Common myeloid progenitor, CD34-positive (primary cell): ENCODE results near the gene SELENOK.

Experiments used
- CTCF ChIA-PET: fragments of 350-600 bp; sonication (Branson Sonifier 250); formaldehyde crosslinking; loops from one replicate; lab custom pipeline; 2021; ENCODE audit warnings: antibody characterized with exemption; lab: Charles Lee
- POLR2A ChIA-PET: fragments of 350-600 bp; sonication (Branson Sonifier 250); formaldehyde crosslinking; loops from one replicate; lab custom pipeline; 2021; ENCODE audit warnings: antibody characterized with exemption; lab: Charles Lee
- DNase-seq, 3 donors: peaks; one replicate each; pipeline versions ENCODE4 v3.0.0 to v3.0.0-alpha.2; 2013
- H3K27ac ChIP-seq, 2 experiments: 1 replicate in 1 of 2; 2 replicates in 1 of 2; pipeline ENCODE4 v1.7.0; 2013; ENCODE audit warnings: inconsistent platforms in 2 of 2, low read length in 2 of 2, mild to moderate bottlenecking in 2 of 2, low read depth in 1 of 2, moderate library complexity in 1 of 2; ENCODE audit not compliant: severe bottlenecking in 2 of 2, insufficient read depth in 1 of 2, poor library complexity in 1 of 2
- H3K27me3 ChIP-seq, 5 experiments: replicated peaks in 2 of 5; 1 replicate in 3 of 5; 2 replicates in 2 of 5; pipeline versions ENCODE4 v1.6.1 to v1.7.0; 2013; ENCODE audit warnings: low read length in 4 of 5, mild to moderate bottlenecking in 2 of 5, moderate library complexity in 2 of 5, inconsistent platforms in 1 of 5; ENCODE audit not compliant: insufficient read depth in 5 of 5, control insufficient read depth in 4 of 5
- H3K36me3 ChIP-seq, 4 experiments: 1 replicate in 2 of 4; 2 replicates in 2 of 4; pipeline versions ENCODE4 v1.6.1 to v1.7.0; 2013; ENCODE audit warnings: low read length in 3 of 4, control low read depth in 1 of 4, mild to moderate bottlenecking in 1 of 4; ENCODE audit not compliant: control insufficient read depth in 4 of 4, insufficient read depth in 4 of 4
- H3K4me1 ChIP-seq, 4 experiments: 1 replicate in 3 of 4; 2 replicates in 1 of 4; pipeline versions ENCODE4 v1.6.1 to v1.7.1; 2013; ENCODE audit warnings: low read length in 3 of 4, mild to moderate bottlenecking in 3 of 4, control low read depth in 1 of 4, inconsistent platforms in 1 of 4, moderate library complexity in 1 of 4; ENCODE audit not compliant: control insufficient read depth in 4 of 4, insufficient read depth in 4 of 4; ENCODE audit errors: control extremely low read depth in 1 of 4
- H3K4me3 ChIP-seq, 7 experiments: 1 replicate in 4 of 7; 2 replicates in 3 of 7; pipeline versions ENCODE4 v1.5.1 to v1.7.0; 2013; ENCODE audit warnings: mild to moderate bottlenecking in 7 of 7, low read length in 6 of 7, moderate library complexity in 6 of 7, inconsistent platforms in 2 of 7, low read depth in 2 of 7, control low read depth in 1 of 7; ENCODE audit not compliant: insufficient read depth in 4 of 7, control insufficient read depth in 1 of 7; ENCODE audit errors: extremely low read depth in 1 of 7
- H3K9me3 ChIP-seq, 5 experiments: 1 replicate in 4 of 5; 2 replicates in 1 of 5; pipeline versions ENCODE4 v1.6.1 to v1.7.1; 2013; ENCODE audit warnings: low read length in 4 of 5, mild to moderate bottlenecking in 2 of 5, inconsistent platforms in 1 of 5, low read depth in 1 of 5, moderate library complexity in 1 of 5; ENCODE audit not compliant: control insufficient read depth in 4 of 5, insufficient read depth in 2 of 5; ENCODE audit errors: control extremely low read depth in 1 of 5
- WGBS: methylation state at CpG from one replicate; pipeline ENCODE4 v1.1.5; 2013; ENCODE audit not compliant: insufficient coverage; 5-methylcytosine and 5-hydroxymethylcytosine counted together

Gene SELENOK

DNA sequence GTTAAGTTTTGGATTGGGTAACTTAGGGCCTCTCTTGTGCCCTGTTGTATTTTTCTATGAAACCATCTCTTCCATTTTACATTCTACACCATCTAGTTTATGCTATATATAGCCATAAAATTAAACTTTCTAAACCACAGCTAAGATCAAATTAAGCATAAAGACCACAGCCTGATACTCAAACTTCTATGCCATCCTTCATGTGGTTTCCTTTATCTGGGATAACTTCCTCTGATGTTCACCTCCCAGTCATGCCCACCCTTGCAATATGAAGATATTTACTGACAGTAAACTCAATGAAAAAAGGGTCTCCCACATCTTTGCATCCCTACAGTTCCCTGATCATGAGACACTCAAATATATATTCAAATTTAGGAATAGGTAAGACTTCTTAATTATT lies 4.2 kb downstream of the SELENOK start:
- ChIA-PET POLR2A (no interaction called here), CTCF (no interaction called here)
- H3K4me1 ChIP-seq: peaks cover 12 to 18% (median 15%) of the 10 kb centered on the region in 4 experiments
- H3K4me3 ChIP-seq: no peak overlapping the region
- H3K36me3 ChIP-seq: peaks cover 6 to 33% (median 19%) of the 10 kb centered on the region in 4 experiments
- H3K9me3 ChIP-seq: no peaks in the 10 kb centered on the region
- no peak for DNase-seq
- no peak overlapping the region for H3K27ac ChIP-seq
- H3K27me3 ChIP-seq: no peaks in the 10 kb centered on the region

DNA sequence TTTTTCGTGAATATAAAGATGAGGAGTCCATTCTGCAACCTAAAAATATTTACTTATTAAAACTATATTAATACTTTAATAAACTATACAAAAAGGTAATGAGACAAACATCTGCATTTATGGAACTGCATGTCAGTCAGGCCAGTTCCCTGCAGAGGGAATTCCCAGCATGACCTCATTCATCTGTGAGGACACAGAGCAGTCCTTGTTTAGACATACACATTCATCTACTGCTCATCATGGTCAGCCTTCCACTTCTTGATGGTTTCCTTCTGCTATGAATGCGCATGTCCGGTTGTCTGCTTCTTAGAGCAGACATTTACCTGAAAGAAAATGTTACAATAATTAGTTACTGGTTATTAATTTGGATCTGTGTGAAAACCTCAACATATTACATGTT lies 6.4 kb downstream of the SELENOK start:
- no CpG with 5 or more reads among the region's 3 CpGs for WGBS
- no peak overlapping the region for H3K27ac ChIP-seq
- no peaks in the 10 kb centered on the region for H3K27me3 ChIP-seq
- POLR2A ChIA-PET: no interaction called here
- CTCF ChIA-PET: no interaction called here
- H3K9me3 ChIP-seq: no peaks in the 10 kb centered on the region
- no peak for DNase-seq
- peaks cover 7 to 20% (median 14%) of the 10 kb centered on the region in 4 experiments for H3K4me1 ChIP-seq
- H3K4me3 ChIP-seq: no peak overlapping the region
- H3K36me3 ChIP-seq: peaks cover 6 to 33% (median 22%) of the 10 kb centered on the region in 4 experiments

DNA sequence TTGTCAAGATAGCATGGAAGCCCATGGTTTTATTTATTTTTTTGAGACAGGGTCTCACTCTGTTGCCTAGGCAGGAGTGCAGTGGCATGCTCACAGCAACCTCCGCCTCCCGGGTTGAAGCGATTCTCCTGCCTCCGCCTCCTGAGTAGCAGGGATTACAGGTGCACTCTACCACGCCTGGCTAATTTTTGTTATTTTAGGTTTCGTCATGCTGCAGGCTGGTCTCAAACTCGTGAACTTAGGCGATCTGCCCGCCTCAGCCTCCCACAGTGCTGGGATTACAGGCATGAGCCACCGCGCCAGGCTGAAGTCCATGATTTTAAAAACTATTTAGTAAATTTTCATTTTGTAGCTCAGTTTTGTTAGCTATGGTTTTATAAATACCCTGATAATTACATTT lies 7.0 kb downstream of the SELENOK start:
- ChIA-PET CTCF (no interaction called here), POLR2A (no interaction called here)
- Histone ChIP-seq H3K4me1 (peaks cover 7 to 15% (median 12%) of the 10 kb centered on the region in 4 experiments), H3K9me3 (no peaks in the 10 kb centered on the region), H3K4me3 (no peak overlapping the region), H3K27ac (no peak overlapping the region), H3K27me3 (no peaks in the 10 kb centered on the region), H3K36me3 (peaks cover 6 to 37% (median 23%) of the 10 kb centered on the region in 4 experiments)
- no peak for DNase-seq
- WGBS: over 99% methylated on average over 9 of the region's 11 CpGs

DNA sequence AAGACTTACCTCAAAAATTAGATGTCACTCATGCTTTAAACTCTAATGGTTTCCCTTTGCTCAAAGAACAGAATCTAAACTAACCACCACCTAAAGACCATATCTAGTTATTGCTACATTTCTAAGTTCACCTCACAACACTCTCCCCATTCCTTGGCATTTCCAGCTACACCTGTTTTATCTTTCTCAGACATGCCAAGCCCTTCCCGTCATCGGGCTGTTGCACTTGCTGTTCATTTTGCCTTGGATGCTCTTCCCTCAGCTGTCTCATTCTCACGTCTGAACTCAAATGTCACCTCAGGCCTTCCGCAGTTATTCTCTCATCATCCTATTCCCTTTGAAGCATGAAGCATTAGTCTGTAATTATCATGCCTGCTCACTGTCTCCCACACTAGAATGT lies 8.7 kb downstream of the SELENOK start:
- H3K27ac ChIP-seq: no peak overlapping the region
- no peak overlapping the region for H3K4me3 ChIP-seq
- 95% methylated on average over 4 of the region's 4 CpGs for WGBS
- DNase-seq: no peak
- H3K36me3 ChIP-seq: peaks cover 8 to 52% (median 28%) of the 10 kb centered on the region in 4 experiments
- POLR2A ChIA-PET: no interaction called here
- H3K9me3 ChIP-seq: no peaks in the 10 kb centered on the region
- H3K27me3 ChIP-seq: no peaks in the 10 kb centered on the region
- H3K4me1 ChIP-seq: peaks cover 7 to 15% (median 12%) of the 10 kb centered on the region in 4 experiments
- CTCF ChIA-PET: no interaction called here

DNA sequence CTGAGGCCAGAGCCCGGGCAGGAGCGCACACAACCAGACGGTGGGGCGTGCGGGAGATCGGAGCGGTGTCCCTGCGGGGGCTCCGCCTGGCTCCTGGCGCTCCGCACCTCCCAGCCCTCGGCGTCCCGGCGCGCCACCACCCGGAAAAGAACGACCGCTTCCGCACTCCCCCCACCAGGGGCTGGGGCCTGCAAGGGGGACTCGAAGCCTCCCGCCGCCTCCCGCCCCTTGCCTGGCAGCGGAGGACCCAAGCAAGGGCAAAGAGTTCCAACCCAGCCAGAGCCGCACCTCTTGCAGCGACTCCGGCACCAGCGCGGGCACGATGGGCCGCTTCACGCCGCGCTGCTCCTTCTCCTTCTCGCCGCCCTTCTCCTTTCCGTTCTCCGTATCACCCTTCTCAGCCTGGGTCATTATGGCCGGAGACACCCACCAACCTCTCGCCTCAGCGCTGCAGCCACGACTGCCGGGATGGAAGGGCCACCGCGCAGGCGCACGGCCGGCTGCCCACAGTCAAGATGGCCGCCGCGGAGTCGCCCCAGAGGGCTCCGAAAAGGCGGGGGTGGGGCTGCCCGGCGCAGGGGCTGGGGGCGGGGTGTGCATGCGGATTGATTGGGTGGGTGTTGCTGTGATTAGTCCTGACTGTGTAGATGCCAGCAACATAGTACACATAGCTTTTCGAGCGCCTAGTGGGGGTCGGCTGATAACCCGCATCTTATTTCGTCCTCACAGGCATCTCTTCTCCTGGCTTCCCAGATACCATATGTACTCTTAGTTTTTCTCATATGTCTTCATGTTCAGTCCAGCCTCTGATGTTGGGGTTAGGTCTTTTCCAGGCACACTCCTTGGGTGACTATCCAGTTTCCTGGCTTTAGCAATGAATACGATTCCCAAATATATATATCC lies 9.7 kb downstream of the SELENOK start, which contains the start of gene ACTR8:
Gene ACTR8, minus strand, starts transcription at position 462 of the 903 bp plus-strand sequence. Its CDS starts 51 bp downstream, at position 411.
- Histone ChIP-seq H3K27ac (peak within 1 kb of the TSS; percentile 70 to 85), H3K27me3 (no peaks in the 10 kb centered on the region), H3K4me1 (peaks cover 7 to 15% (median 12%) of the 10 kb centered on the region in 4 experiments), H3K36me3 (peaks cover 9 to 56% (median 29%) of the 10 kb centered on the region in 4 experiments), H3K4me3 (peak within 1 kb of the TSS; percentile 78 to 95 (median 87)), H3K9me3 (no peaks in the 10 kb centered on the region)
- DNase-seq: peak; percentile 87 to 95 (median 93)
- WGBS: 3% methylated on average over 39 of the region's 65 CpGs
- POLR2A ChIA-PET: interaction anchor here (3.3 kb wide), 1 partner anchor 10 kb away, joined by 12 read pairs; the partner anchor contains the start of gene SELENOK
- CTCF ChIA-PET: interaction anchor here (1.0 to 1.2 kb wide), 2 partner anchors 8 to 10 kb away, joined by 3 to 5 read pairs; no protein-coding TSS in a partner anchor

DNA sequence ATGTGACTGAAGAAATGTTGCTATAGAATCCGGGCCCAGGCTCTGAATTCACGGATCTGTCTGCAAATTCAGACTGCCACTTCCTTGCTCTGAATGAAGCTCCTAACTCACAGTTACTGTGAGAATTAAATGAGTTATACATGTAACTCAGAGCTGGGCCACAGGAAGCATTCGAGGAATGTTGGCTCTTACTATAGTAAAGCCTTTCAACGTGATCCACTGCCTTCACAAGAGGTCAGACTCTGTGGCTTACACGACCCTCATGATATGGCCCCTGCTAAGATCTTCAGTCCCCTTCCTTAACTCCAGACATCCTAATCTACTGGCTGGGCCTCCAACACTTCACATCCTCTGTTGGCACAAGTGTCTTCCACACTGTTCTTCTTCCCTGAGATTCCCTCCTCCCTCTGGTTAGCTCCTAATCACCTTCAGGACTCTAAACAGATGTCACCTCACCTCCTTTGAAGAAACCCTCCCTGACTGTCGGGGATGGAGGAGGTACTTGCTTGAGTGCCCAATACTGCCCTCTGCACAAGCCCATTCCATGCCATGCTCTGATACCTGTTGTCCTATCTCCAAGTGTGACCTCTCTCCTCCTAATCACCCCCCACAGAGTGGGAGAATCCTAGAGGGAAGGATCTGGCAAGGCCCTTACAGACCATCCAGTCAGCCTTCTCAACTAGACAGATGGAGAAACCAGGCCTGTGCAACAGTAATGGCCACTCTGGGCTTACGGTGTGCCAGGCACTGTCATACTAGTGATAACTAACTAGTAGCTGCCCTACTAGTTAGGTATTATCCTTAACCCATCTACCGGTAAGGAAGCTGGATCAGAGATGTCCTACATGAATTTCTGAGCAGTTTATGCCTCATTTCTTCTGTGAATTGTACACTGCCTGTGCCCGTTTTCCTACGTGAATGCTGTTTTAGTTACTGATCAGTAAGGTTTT lies 11.0 kb downstream of the SELENOK start:
- Histone ChIP-seq H3K36me3 (peaks cover 12 to 62% (median 33%) of the 10 kb centered on the region in 4 experiments), H3K27me3 (no peaks in the 10 kb centered on the region), H3K4me3 (peak overlapping the region in 6 of 7 experiments; percentile 86 to 95 (median 88)), H3K27ac (peak overlapping the region in 1 of 2 experiments; percentile 85), H3K4me1 (peaks cover 7 to 15% (median 12%) of the 10 kb centered on the region in 4 experiments), H3K9me3 (no peaks in the 10 kb centered on the region)
- no peak for DNase-seq
- POLR2A ChIA-PET: interaction anchor here (0.8 to 3.3 kb wide), 2 partner anchors 11 to 14 kb away, joined by 3 to 12 read pairs; partner anchors contain the start of gene SELENOK
- 95% methylated on average over 8 of the region's 10 CpGs for WGBS
- CTCF ChIA-PET: interaction anchor here (1.0 to 1.6 kb wide), 4 partner anchors 9 to 57 kb away, joined by 3 to 5 read pairs (median 4); partner anchors contain the start of gene SELENOK
